GM18526 (cell line): ENCODE results near the gene PTPN18.

Experiments
- POLR2A ChIP-seq: IDR thresholded peaks from 3 replicates; pipeline ENCODE4 v1.6.1; 2011; ENCODE audit not compliant: insufficient read length; ENCODE audit errors: extremely low read depth

The PTPN18 gene

DNA sequence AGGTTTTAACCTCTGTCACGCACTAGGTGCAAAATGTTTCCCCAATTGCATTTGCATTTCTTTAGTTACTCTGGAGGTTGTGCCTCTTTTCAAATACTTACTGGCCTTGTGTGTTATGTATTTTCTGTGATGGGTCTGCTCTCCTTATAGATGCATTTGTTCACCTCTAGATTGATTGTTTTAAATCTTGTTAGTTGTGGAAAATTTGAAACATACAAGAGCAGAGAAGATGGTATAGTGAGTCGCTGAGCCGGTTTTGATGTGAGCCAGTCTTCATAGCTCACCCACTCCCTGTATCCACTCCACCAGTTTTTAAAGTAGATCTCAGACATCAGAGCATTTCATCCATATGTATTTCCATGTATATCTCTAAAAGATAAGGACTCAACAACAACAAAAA is 6.7 kb upstream of the PTPN18 start:
- TF ChIP-seq POLR2A = no peak

DNA sequence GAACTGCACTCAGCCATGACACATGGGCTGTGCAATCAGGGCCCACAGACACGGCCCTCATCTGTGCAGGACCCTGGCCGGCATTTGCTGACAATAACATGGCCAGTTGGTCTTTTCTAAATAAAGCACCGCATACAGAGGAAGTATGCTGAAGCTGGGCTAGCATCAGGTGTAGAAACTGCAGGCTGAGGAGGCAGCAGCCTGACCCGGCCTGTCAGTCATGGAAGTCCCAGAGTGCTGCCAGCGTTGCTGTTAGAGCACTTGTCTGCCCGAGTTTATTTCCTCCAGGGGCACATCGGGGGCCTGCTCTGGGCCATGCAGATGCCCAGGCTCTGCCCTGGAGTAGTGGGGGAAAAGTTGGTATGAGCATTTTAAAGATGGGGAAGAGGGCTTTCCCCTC is 4.1 kb upstream of the PTPN18 start:
- TF ChIP-seq POLR2A = no peak

DNA sequence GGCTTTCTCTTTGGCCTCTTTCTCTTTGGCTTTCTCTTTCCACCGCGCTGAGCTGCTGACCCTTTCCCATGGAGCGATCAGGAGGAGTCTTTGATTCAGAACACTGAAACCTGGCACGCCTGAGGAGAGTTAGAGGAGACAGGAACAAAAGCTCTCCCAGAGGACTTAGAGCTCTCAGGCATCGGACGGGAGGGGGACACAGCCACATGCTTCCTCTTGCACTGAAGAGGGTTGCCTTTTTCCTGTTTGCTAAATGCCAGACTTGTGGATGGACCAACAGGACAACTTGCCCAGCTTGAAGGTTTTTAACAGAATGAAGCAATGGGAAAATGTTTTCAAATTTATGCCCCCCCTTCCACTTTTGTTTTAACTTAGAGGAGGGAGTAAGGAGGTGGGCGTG is 3.6 kb upstream of the PTPN18 start:
- no peak for TF ChIP-seq POLR2A

DNA sequence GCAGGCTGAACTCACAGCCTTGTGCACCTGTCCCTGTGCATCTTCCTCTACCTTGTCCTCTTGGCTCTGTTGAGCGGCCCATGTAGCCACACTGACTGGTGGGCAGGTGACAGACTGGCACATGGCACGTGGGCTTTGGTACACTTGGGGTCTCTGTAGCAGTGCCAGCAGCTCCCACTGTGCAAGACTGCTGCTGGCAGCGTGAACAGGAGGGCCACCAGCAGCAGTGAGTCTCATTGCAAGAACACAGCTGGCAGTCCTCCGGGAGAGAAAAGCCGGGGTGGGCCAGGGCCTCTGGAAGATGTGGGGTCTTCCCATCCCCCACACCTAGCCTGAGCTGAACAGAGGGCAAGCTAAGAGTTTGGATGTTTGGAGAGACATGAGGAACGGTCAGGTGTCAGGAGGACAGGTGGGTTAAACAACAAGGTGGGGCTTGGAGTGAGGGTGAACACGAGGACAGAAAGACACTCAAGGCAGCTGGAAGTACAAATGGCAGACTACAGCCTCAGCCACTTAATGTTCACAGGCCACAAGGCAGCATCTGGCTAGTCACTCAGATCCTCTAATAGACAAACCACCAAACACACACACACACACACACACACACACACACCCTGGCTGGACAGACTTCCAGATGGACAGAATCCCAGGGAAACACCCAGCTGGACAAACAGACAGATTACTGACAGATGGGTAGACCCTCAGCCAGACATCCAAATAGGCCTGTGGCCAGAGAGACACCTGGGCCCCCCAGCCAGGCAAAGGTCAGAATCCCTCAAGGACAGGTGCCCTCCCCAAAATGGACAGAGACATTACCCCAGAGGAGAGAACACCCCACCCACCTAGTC is 2.3 kb upstream of the PTPN18 start:
- no peak for TF ChIP-seq POLR2A

DNA sequence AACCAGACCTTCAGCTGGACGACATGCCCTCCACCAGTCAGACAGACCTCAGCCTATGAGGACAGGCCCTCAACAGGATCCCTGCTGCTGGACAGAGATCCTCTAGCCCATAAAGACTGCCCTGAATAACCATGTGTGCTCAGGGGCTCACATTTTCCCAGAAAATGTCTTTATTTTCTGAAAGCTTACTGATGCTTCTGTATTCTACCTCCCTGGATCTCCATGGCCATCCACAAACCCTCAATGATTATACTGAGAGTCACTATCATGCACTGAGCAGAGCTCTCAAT is 1.8 kb upstream of the PTPN18 start:
- TF ChIP-seq POLR2A = no peak

DNA sequence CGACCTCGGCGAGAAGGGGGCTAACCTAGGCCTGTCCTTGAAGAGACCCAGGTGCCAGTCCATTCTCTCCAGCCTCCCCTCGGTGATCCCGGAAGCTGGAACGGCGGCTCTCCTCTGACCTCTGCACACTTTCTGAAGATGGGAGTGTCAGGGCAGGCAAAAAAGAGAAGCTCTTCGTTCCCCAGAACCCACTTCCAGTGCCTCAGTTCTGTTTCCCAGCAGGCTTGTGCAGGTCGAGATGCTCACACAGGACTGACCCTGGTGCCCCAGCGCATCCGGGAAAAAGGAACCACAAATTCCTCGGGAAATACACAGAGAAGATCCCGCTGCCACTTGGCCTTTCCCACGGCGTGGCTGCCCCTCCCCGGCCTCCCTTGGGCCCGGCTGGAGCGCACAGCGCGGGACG is 681 bp upstream of the PTPN18 start:
- TF ChIP-seq POLR2A = no peak

DNA sequence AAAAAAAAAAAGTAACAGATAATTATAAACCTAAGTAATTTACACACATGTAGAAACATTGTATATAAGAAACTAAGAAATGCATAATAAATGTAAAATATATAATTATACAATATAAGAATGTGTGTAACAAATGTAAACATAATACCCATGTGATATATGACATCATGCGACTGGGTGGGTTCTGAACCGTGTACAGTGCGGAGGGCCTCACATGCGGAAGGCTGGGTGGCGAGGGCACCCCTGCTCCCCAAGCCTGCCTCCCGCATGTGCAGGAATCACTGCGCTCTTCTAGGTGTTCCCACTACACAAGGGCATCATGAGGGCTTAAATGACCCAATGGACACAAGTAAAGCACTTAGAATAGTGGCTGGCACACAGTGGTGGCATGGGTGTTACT is 2.0 kb downstream of the PTPN18 start:
- TF ChIP-seq POLR2A = no peak

DNA sequence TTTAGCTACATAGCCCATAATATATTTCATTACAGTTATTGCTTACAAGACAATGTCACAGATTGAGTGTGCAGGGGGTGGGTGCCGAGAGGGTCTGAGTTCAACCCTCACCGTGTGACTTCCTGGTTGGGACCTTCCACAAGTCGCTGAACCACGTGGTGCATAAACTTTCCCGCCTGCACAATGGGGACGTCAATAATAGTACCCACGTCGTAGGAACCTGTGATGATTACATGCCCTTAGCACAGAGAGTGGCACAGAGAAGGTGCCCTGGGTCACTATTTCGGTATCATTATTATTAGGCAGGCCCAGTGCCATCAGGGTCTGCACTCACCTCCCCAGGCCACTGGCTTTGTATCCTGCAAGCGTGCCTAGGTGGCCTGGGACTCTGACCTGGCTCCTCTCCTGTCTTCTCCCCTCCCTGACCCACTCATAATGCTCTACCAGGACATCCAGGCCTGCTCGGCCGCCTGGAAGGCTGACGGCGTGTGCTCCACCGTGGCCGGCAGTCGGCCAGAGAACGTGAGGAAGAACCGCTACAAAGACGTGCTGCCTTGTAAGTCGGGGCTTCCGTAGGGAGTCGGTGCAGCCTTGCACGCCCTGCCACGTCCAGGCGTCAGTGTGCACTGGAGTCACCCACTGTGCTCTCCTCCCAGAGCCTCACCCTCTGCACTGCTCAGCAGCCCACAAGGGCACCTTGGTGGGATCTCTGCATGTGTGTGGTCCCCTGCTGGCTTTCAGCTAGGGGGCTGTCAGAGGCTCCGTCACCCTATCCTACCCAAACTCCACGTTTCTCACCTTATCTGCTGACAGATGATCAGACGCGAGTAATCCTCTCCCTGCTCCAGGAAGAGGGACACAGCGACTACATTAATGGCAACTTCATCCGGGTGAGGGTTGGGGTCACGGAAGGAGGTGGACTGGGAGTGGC is 2.8 kb downstream of the PTPN18 start:
- TF ChIP-seq POLR2A = no peak

DNA sequence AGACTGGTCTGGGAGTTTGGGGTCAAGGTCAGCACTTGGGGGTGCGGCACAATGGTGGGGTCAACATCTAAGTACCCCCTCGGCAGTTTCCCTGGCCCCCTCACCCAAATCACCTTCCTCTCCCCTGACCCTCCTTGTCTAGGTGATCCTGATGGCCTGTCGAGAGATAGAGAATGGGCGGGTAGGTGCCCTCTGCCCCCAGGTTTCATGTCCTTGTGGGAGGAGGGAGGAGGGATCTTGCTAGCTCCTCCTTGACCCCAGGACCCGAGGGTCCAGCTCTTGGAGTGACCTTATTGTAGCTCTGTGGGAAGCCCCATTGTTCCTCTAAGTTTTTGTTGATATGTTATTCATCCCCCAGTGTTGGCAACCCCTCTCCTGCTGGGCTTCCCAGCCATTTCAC is 3.6 kb downstream of the PTPN18 start:
- TF ChIP-seq POLR2A = no peak

DNA sequence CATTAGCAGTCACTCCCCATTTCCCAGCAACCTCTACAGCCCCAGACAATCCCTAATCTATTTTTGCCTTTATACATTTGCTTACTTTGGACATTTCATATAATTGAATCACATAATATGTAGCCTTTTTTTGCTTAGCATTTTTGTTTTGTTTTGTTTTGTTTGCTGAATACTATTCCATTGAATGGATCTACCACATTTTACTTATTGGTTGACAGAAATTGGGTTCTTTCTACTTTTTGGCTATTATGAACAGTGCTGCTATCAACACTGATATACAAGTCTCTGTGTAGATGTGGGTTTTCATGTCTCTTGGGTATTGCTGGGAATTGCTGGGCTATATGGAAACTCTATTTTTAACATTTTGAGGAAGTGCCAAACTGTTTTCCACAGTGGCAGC is 7.6 kb downstream of the PTPN18 start:
- no peak for TF ChIP-seq POLR2A

DNA sequence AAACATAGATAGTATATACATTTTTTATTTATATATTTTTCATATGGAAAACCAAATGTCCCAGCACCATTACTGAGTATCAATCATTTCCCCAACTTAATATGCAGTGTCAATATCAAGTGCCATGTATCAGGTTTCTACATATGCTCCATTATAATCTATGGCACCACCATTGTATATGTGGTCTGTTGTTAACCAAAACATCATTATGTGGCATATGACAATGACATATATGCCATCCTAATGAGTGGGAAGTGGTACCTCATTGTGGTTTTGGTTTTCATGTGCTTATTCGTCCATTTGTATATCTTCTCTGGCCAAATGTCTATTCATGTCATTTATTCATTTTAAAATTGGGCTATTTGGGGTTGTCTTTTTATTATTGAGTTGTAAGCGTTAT is 9.2 kb downstream of the PTPN18 start:
- TF ChIP-seq POLR2A = no peak

DNA sequence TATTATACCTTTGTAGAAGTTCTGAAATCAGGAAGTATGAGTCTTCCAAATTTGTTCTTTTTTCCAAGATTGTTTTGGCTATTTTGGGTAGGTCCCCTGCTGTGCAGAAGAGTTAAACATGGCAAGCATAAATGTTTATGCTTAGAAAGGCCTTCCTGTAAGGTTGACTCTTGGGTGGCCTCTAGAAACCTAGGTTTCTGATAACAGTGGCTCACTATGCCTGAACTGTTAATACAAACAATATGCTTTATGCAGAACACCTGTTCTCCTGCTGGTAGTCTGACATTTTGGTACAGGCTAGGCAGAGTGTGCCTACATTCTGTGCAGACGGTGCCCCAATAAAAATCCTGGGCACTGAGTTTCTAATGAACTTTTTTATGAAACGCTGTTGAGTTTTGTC is 10.1 kb downstream of the PTPN18 start:
- TF ChIP-seq POLR2A = no peak

DNA sequence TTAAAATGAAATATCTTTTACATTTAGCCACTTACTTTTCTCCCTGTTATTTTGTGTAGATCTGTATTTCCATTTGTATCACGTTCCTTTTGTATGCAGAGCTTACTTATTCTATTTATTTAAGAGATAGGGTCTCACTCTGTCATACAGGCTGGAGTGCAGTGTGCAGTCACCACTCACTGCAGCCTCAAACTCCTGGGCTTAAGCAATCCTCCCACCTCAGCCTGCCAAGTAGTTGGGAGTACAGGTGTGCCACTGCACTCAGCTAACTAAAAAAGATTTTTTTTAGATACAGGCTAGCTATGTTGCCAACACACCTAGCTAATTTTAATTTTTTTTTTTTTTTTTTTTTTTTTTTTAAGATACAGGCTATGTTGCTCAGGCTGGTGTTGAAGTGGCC is 10.9 kb downstream of the PTPN18 start:
- TF ChIP-seq POLR2A = no peak

DNA sequence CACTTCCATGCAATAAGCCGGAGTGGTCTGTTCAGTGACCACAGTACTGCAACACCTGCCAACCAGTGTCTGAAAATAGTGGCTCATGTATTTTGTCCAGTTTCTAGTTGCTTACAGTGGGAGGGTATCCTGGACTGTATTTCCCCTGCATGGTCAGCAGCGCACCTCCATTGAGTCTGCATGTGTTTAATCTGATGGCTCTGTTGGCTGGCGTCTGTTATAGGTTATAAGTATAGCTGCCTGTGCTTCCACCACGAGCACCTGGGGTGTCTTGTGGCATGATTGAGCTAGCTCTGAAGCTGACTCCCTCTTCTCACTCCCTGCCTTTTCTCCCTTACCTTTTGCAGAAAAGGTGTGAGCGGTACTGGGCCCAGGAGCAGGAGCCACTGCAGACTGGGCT is 12.9 kb downstream of the PTPN18 start:
- no peak for TF ChIP-seq POLR2A

DNA sequence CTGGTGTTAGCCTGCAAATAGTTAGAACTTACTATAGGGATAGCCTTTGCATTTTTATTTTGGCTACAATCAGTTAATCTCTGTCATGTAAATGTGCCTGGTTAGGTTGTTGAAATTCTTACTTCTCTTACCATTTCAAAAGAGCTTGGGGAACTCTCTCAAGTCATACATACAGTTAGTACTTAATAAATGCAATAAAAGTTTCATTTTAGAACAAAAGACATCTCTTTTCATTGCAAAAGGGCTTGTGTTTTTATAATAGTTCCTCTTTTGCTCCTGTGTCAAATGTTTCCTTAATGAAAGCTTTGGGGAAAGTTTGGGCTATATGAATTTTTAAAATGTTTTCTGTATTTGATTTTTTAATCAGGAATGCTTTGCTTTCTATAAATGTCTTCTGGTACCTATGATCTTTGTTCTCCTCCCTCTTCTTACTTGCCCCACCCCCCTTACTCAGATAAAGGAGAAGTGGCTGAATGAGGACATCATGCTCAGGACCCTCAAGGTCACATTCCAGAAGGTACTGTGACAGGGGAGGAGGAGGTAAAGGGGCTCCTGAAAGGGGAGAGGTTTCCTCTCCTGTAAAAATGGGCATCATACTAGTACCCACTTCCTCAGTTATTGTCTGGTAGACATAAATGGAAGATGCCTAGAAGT is 13.6 kb downstream of the PTPN18 start:
- TF ChIP-seq POLR2A = no peak

DNA sequence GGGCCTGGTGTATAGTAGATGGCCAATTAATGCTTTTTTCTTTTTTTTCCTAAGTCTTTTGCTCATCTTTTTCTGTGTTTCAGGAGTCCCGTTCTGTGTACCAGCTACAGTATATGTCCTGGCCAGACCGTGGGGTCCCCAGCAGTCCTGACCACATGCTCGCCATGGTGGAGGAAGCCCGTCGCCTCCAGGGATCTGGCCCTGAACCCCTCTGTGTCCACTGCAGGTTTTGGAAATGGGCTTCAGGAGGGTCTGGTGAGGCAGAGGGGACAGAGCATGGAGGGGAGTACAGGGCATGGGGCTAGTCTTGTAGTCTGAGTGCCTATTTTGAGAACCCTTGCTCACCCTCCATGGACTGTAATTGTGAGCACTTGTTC is 14.1 kb downstream of the PTPN18 start:
- TF ChIP-seq POLR2A = no peak
